ENCODE results near the gene ABCC5.

ABCC5 gene

GRCh38 chr3:184002469-184002868 lies 15.2 kb downstream of the ABCC5 start:
- TF ChIP-seq GATA2 (IDR thresholded peaks at IDR 0.05; ENCODE audit: low read depth, low read length) (no peak), GATA3 (IDR thresholded peaks at IDR 0.05; ENCODE audit: low read depth, low read length) (no peak)

DNA sequence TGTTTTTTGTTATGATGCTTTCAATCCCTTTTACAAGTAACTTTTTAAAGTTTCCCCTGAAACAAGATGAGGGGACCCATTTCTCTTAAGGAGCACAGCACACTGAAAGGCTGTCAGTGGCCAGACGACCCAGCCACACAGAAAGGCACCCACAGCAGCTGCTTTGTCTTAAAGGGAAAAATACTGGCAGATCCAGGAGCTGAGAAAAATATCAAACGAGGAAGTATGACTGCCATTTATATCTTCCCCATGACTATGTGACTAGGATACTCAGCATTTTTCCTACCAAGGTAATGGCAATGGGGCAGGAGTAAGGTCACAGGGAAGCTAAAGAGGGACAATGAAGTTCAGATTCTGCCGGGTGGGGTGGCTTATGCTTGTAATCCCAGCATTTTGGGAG lies 15.9 kb downstream of the ABCC5 start:
- TF ChIP-seq GATA2 (IDR thresholded peaks at IDR 0.05; ENCODE audit: low read depth, low read length) (no peak), GATA3 (IDR thresholded peaks at IDR 0.05; ENCODE audit: low read depth, low read length) (no peak)

- TF ChIP-seq GATA2 (IDR thresholded peaks at IDR 0.05; ENCODE audit: low read depth, low read length), result no peak
- TF ChIP-seq GATA3 (IDR thresholded peaks at IDR 0.05; ENCODE audit: low read depth, low read length), result no peak
These were observed 26.3 kb downstream of the ABCC5 start for GRCh38 chr3:183991403-183991802.

- TF ChIP-seq GATA2 (IDR thresholded peaks at IDR 0.05; ENCODE audit: low read depth, low read length) (no peak), GATA3 (IDR thresholded peaks at IDR 0.05; ENCODE audit: low read depth, low read length) (no peak)
These were observed 29.4 kb downstream of the ABCC5 start for GRCh38 chr3:183988216-183988790.

- no peak for TF ChIP-seq GATA2 (IDR thresholded peaks at IDR 0.05; ENCODE audit: low read depth, low read length)
- no peak for TF ChIP-seq GATA3 (IDR thresholded peaks at IDR 0.05; ENCODE audit: low read depth, low read length)
These were observed 30.6 kb downstream of the ABCC5 start for GRCh38 chr3:183987000-183987600.

DNA sequence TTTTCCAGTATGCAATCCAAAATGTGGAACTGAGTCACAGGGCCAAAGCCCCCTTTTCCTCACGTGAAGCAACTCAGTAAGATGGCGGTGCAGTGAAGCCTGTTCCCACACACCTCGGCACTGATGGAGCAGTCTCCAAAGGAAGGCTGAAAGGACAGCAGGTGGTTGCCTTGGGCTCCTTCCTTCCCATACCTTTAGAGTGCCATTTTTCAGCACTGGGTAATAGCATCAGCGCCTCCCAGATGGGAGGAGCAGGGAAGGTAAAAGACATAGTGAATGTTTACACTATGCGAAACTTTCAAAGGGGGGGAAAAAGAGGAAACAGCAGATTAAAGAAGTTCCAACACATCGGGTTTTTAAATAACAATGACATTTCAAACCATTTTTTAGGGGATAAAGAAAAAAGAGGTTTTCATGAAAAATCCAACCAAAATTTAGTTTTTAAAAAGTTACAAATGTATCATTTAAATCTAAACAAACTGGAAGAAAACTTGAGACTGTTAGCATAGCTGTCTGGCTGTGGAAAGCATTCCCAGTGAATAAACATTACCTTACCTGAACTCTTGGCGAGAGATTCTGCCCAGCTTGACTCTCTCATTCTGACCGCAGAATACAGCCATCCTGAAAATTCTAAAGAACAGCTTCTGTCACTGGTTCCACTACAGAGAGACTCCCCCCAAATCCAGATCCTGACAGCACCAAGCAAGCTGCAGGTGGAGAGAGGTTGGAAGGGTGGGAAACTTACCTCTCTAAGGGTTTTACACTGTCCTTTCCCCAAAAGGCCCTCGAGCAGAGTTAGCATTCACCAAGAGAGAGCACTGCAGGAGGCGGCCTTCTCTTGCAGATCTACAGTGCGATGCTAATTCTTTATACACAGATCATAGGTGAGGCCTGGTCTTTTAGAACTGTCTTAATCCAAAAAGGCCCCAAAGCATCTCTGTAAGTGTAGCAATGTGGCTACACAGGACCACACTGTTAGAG lies 32.6 kb downstream of the ABCC5 start:
- TF ChIP-seq GATA2 (IDR thresholded peaks at IDR 0.05; ENCODE audit: low read depth, low read length), result no peak
- TF ChIP-seq GATA3 (IDR thresholded peaks at IDR 0.05; ENCODE audit: low read depth, low read length), result no peak

- no peak for TF ChIP-seq GATA3 (IDR thresholded peaks at IDR 0.05; ENCODE audit: low read depth, low read length)
- no peak for TF ChIP-seq GATA2 (IDR thresholded peaks at IDR 0.05; ENCODE audit: low read depth, low read length)
These were observed 33.5 kb downstream of the ABCC5 start for GRCh38 chr3:183984127-183984740.

GRCh38 chr3:183981990-183982644 lies 35.6 kb downstream of the ABCC5 start:
- TF ChIP-seq GATA2 (IDR thresholded peaks at IDR 0.05; ENCODE audit: low read depth, low read length) (no peak), GATA3 (IDR thresholded peaks at IDR 0.05; ENCODE audit: low read depth, low read length) (no peak)

- no peak for TF ChIP-seq GATA2 (IDR thresholded peaks at IDR 0.05; ENCODE audit: low read depth, low read length)
- no peak for TF ChIP-seq GATA3 (IDR thresholded peaks at IDR 0.05; ENCODE audit: low read depth, low read length)
These were observed 37.3 kb downstream of the ABCC5 start for GRCh38 chr3:183980403-183980802.

DNA sequence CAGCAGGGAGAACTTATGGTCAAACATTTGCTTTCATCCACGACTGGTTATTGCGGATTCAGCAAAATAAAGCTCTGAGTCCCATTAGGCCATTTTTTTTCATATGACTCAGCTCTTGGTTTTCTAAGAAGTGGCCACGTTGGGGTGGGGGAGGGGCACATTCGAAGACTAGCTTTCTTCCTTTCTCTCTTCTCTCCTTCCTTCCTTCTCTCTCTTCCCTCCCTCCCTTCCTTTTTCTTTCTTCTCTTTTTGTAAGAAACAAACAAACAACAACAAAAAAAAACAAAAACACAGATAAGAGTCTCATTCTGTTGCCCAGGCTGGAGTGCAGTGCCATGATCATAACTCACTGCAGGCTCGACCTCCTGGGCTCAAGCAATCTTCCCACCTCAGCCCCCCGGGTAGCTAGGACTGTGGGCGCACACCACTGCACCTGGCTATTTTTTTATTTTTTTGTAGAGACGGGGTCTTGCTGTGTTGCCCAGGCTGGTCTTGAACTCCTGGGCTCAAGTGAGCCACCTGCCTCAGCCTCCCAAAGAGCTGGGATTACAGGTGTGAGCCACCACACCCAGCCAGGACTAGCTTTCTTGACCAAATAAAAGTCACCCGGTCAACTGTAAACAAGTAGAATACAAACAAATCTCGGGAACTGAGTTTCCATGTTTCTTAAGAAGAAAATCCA lies 41.6 kb downstream of the ABCC5 start:
- TF ChIP-seq GATA3 (IDR thresholded peaks at IDR 0.05; ENCODE audit: low read depth, low read length) (no peak), GATA2 (IDR thresholded peaks at IDR 0.05; ENCODE audit: low read depth, low read length) (no peak)

DNA sequence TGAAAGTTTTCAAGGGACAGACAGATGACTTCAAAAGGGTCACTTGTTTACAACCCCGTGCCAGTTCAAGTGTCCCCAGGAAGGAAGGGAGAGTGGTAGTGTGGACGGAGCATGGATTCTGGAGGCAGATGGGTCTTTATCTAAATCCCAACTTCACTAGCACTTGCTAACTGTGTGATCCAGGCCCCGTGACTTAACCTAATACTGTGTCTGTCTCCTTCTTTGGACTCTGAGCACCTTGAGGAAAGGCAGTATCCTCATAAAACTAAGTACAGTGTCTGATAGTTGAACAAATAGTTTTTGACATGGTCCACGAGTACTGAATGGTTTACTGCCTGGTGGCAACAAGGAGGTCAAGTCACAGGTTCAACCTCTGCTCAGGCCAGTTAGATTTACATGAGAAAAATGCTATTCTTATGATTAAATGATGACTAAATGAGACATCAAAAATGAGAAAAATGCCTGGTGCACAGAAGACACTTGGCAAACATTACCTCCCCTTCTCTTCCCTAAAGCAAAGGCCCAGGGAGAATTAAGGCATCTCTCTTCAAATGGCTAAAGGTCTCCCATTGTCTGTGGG lies 48.9 kb downstream of the ABCC5 start:
- no peak for TF ChIP-seq GATA3 (IDR thresholded peaks at IDR 0.05; ENCODE audit: low read depth, low read length)
- TF ChIP-seq GATA2 (IDR thresholded peaks at IDR 0.05; ENCODE audit: low read depth, low read length), result no peak

DNA sequence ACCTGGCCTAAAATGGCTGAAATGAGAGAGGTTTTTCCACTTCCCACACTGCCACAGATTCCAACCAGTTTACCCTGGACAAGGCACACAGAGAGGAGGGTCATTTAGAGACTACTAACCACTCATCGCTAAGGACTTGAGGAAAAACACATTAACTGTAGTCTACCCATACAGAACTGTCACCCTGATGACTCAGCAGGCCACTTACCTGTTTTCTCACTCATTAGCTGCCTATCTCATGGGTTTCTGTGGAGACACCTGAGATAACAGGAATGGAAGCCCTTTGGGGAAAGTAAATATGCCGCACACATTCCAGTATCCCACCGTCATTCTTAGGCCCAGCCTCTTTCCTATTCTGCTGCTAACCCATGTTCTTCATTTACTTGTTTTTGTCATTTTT lies 50.0 kb downstream of the ABCC5 start:
- TF ChIP-seq GATA3 (IDR thresholded peaks at IDR 0.05; ENCODE audit: low read depth, low read length) (no peak), GATA2 (IDR thresholded peaks at IDR 0.05; ENCODE audit: low read depth, low read length) (no peak)

DNA sequence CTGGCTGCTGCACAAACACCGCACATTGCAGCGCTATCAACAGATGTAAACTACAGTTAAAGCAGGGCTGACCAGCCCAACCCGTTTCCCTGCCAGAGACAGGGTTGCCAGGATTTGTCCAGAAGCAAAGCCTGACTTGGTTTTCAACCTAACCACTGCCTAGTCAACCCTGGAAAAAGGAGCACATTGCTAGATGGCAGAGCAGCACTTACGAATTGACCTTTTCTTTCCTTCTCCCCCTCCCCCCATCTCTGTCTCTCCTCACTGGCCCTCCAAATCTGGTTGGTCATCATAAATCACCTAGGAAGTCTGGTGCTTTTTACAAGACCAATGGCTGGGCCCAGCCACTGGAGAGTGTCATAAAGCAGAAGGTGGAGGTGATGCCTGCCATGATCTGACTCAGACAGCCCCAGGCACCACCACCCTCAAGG lies 51.3 kb downstream of the ABCC5 start:
- no peak for TF ChIP-seq GATA2 (IDR thresholded peaks at IDR 0.05; ENCODE audit: low read depth, low read length)
- no peak for TF ChIP-seq GATA3 (IDR thresholded peaks at IDR 0.05; ENCODE audit: low read depth, low read length)

Measured in SH-SY5Y (cell line).